HCT116 (cell line): ENCODE results near the gene BICRAL. TPM values are rescaled to one million over a fixed set of nuclear protein-coding genes. Genes with fewer than 3 reads are reported as not detected.

Experiments
- ATAC-seq: fragments of 200-7000 bp; cut with Tn5 transposase; 2 replicates; pipeline ENCODE4 v1.9.1; 2020; ENCODE audit warnings: mild to moderate bottlenecking, moderate library complexity
- BruUV-seq: library from RNA; stranded (reverse); fragments of 400-500 nt; replicated peaks from 2 replicates; lab custom pipeline; 2021; lab: Mats Ljungman, UMichigan
- CTCF ChIA-PET: fragments of 300-600 bp; sonication (Branson Sonifier 250); formaldehyde crosslinking; loops from one replicate; lab custom pipeline; 2021; ENCODE audit warnings: antibody characterized with exemption; lab: Charles Lee
- POLR2A ChIA-PET: fragments of 300-600, 350-600 bp; sonication (Branson Sonifier 250); formaldehyde crosslinking; loops from one replicate; lab custom pipeline; 2021; ENCODE audit warnings: antibody characterized with exemption; lab: Charles Lee
- RAD21 ChIA-PET, 2 experiments: fragments of 300-600 bp; sonication (Branson Sonifier 250); formaldehyde crosslinking; loops; one replicate each; lab custom pipeline; 2023; ENCODE audit warnings: low total read pairs in 2 of 2; ENCODE audit not compliant: uncharacterized antibody in 2 of 2, unreplicated experiment in 2 of 2, low non-redundant PET in 1 of 2; lab: Charles Lee
- DNase-seq: peaks from one replicate; pipeline ENCODE4 v3.0.0-alpha.2; 2010; ENCODE audit warnings: low read depth, low spot score
- H2AFZ ChIP-seq: fragments of 200-600 bp; shearing (Covaris generic), sonication (generic); 2 replicates; pipeline ENCODE4 v1.6.1; 2017; ENCODE audit warnings: low read depth, mixed run types, mixed read lengths, antibody characterized with exemption, low read length; ENCODE audit not compliant: poor library complexity, severe bottlenecking
- H3K27ac ChIP-seq: 2 replicates; pipeline ENCODE4 v1.5.1; 2012; ENCODE audit warnings: low read depth, low read length
- H3K27me3 ChIP-seq: fragments of 200-600 bp; sonication (generic); 2 replicates; pipeline ENCODE4 v1.6.1; 2016; ENCODE audit warnings: mixed run types, low read length, mixed read lengths; ENCODE audit not compliant: insufficient read depth
- H3K36me3 ChIP-seq, 2 experiments: fragments of 200-500 bp in 1 of 2; fragments of 200-600 bp in 1 of 2; sonication (Bioruptor generic) in 1 of 2; sonication (generic) in 1 of 2; 2 replicates each; pipeline versions ENCODE4 v1.5.1 to v1.6.1; 2014 to 2016; ENCODE audit warnings: low read length in 2 of 2, inconsistent platforms in 1 of 2, mixed read lengths in 1 of 2, mixed run types in 1 of 2; ENCODE audit not compliant: insufficient read depth in 2 of 2, control insufficient read depth in 1 of 2
- H3K4me1 ChIP-seq, 2 experiments: fragments of 200-600 bp in 1 of 2; sonication (generic) in 1 of 2; 2 replicates each; pipeline versions ENCODE4 v1.5.1 to v1.6.1; 2012 to 2017; ENCODE audit warnings: low read length in 2 of 2, inconsistent platforms in 1 of 2, mild to moderate bottlenecking in 1 of 2, mixed read lengths in 1 of 2, mixed run types in 1 of 2, moderate library complexity in 1 of 2; ENCODE audit not compliant: insufficient read depth in 2 of 2, control insufficient read depth in 1 of 2
- H3K4me2 ChIP-seq: fragments of 200-600 bp; sonication (generic); 2 replicates; pipeline ENCODE4 v1.6.1; 2017; ENCODE audit warnings: mixed run types, low read length, mixed read lengths
- H3K4me3 ChIP-seq, 2 experiments: fragments of 200-600 bp in 1 of 2; sonication (generic) in 1 of 2; replicated peaks in 1 of 2; 2 replicates each; pipeline ENCODE4 v1.5.1; 2011 to 2016; ENCODE audit warnings: low read length in 2 of 2, control low read depth in 1 of 2, low read depth in 1 of 2, mild to moderate bottlenecking in 1 of 2, mixed read lengths in 1 of 2, mixed run types in 1 of 2
- H3K79me2 ChIP-seq: fragments of 200-600 bp; sonication (generic); 2 replicates; pipeline ENCODE4 v1.6.1; 2017; ENCODE audit warnings: mild to moderate bottlenecking, mixed run types, low read length, moderate library complexity, mixed read lengths; ENCODE audit not compliant: insufficient read depth
- H3K9ac ChIP-seq: fragments of 200-600 bp; sonication (generic); 2 replicates; pipeline ENCODE4 v1.6.1; 2016; ENCODE audit warnings: low read length, mixed read lengths
- H3K9me2 ChIP-seq: fragments of 200-600 bp; sonication (generic), shearing (Covaris generic); 2 replicates; pipeline ENCODE4 v1.6.1; 2017; ENCODE audit warnings: mixed run types, mild to moderate bottlenecking, moderate library complexity; ENCODE audit not compliant: insufficient read depth
- H3K9me3 ChIP-seq, 2 experiments: fragments of 200-500 bp in 1 of 2; fragments of 200-600 bp in 1 of 2; sonication (Bioruptor generic) in 1 of 2; sonication (generic) in 1 of 2; 2 replicates each; pipeline ENCODE4 v1.6.1; 2014 to 2017; ENCODE audit warnings: low read length in 2 of 2, mixed read lengths in 2 of 2, inconsistent platforms in 1 of 2, low read depth in 1 of 2, mild to moderate bottlenecking in 1 of 2, mixed run types in 1 of 2, moderate library complexity in 1 of 2; ENCODE audit not compliant: control insufficient read depth in 1 of 2, insufficient read depth in 1 of 2
- H4K20me1 ChIP-seq: fragments of 200-600 bp; sonication (generic), shearing (Covaris generic); 2 replicates; pipeline ENCODE4 v1.6.1; 2017; ENCODE audit warnings: mixed run types, mild to moderate bottlenecking, moderate library complexity; ENCODE audit not compliant: insufficient read depth
- CBX3 ChIP-seq: IDR thresholded peaks from 2 replicates; pipeline ENCODE4 v1.6.1; 2012; ENCODE audit warnings: low read depth
- CEBPB ChIP-seq: IDR thresholded peaks from 2 replicates; pipeline ENCODE4 v1.6.1; 2012; ENCODE audit warnings: low read depth
- CTCF ChIP-seq, 3 experiments: fragments of 200-600 bp in 1 of 3; sonication (generic) in 1 of 3; IDR thresholded peaks in 2 of 3; conservative IDR thresholded peaks in 1 of 3; 2 replicates each; pipeline ENCODE4 v1.5.1; 2012 to 2017; ENCODE audit warnings: low read depth in 2 of 3, low read length in 2 of 3, antibody characterized with exemption in 1 of 3, borderline replicate concordance in 1 of 3, control low read depth in 1 of 3, mild to moderate bottlenecking in 1 of 3, mixed read lengths in 1 of 3, mixed run types in 1 of 3, moderate library complexity in 1 of 3; ENCODE audit not compliant: insufficient read depth in 1 of 3
- EGR1 ChIP-seq: IDR thresholded peaks from 2 replicates; pipeline ENCODE4 v1.6.1; 2012; ENCODE audit warnings: low read depth
- EZH2 ChIP-seq: fragments of 200-600 bp; sonication (generic); IDR thresholded peaks from 2 replicates; pipeline ENCODE4 v1.6.1; 2017; ENCODE audit warnings: antibody characterized with exemption, mixed run types
- FOSL1 ChIP-seq: IDR thresholded peaks from 2 replicates; pipeline ENCODE4 v1.6.1; 2012; ENCODE audit warnings: low read depth
- JUND ChIP-seq: IDR thresholded peaks from 2 replicates; pipeline ENCODE4 v1.6.1; 2012
- RAD21 ChIP-seq: IDR thresholded peaks from 2 replicates; pipeline ENCODE4 v1.6.1; 2012; ENCODE audit warnings: low read depth, mild to moderate bottlenecking
- REST ChIP-seq: IDR thresholded peaks from 2 replicates; pipeline ENCODE4 v1.6.1; 2012; ENCODE audit warnings: low read depth
- SIN3A ChIP-seq: IDR thresholded peaks from 2 replicates; pipeline ENCODE4 v1.6.1; 2012; ENCODE audit warnings: low read depth
- SP1 ChIP-seq: IDR thresholded peaks from 2 replicates; pipeline ENCODE4 v1.6.1; 2012; ENCODE audit warnings: low read depth
- SRF ChIP-seq: IDR thresholded peaks from 2 replicates; pipeline ENCODE4 v1.6.1; 2012; ENCODE audit warnings: low read depth
- YY1 ChIP-seq: IDR thresholded peaks from 2 replicates; pipeline ENCODE4 v1.6.1; 2011; ENCODE audit warnings: low read length, low read depth, moderate library complexity, mild to moderate bottlenecking; ENCODE audit not compliant: insufficient replicate concordance; ENCODE audit errors: extremely low read depth
- ZFX ChIP-seq: fragments of 450-650 bp; IDR thresholded peaks from 2 replicates; pipeline ENCODE4 v1.6.1; 2017
- ZNF274 ChIP-seq: fragments of 200-500 bp; sonication (Bioruptor generic); IDR thresholded peaks from 2 replicates; pipeline ENCODE4 v1.6.1; 2014; ENCODE audit warnings: mild to moderate bottlenecking, low read depth, low read length, inconsistent platforms
- intact Hi-C: fragments of 100-400 bp; cut with micrococcal nuclease; formaldehyde crosslinking; loops from 2 replicates; pipeline ENCODE4 v1.10.0; 2022
- total RNA-seq: library from RNA; stranded (reverse); gene quantifications from one replicate; pipeline ENCODE4 v1.2.1, GENCODE V29; 2021; ENCODE audit not compliant: unreplicated experiment

BICRAL gene
- total RNA-seq, 1 experiment from 2014 or later, result 14.9 TPM

- H3K27ac ChIP-seq, result no peak overlapping the region
- no TSS peak for BruUV-seq
- H3K79me2 ChIP-seq, result no peaks in the 10 kb centered on the region
- no peak overlapping the region for H2AFZ ChIP-seq
- no peaks in the 10 kb centered on the region for H4K20me1 ChIP-seq
- CTCF ChIA-PET, result no interaction called here
- H3K36me3 ChIP-seq, result no peaks in the 10 kb centered on the region
- no peaks in the 10 kb centered on the region for H3K9me2 ChIP-seq
- no peaks in the 10 kb centered on the region for H3K9me3 ChIP-seq
- intact Hi-C loops, result no loop called here
- POLR2A ChIA-PET, result no interaction called here
- DNase-seq, result no peak
- ATAC-seq, result no peak
- H3K4me2 ChIP-seq, result no peak overlapping the region
- no peaks in the 10 kb centered on the region for H3K4me1 ChIP-seq
- H3K9ac ChIP-seq, result no peak overlapping the region
- TF ChIP-seq SIN3A (no peak), CEBPB (no peak), SRF (no peak), CBX3 (no peak), EGR1 (no peak), ZFX (no peak), SP1 (no peak)
- RAD21 ChIA-PET, result no interaction called here
- no peak overlapping the region for H3K4me3 ChIP-seq
- no peaks in the 10 kb centered on the region for H3K27me3 ChIP-seq
Measured at GRCh38 chr6:42848700-42849099, 66.8 kb downstream of the BICRAL start.

GRCh38 chr6:42851599-42851998, 69.7 kb downstream of the BICRAL start:
- intact Hi-C loops, result no loop called here
- H3K4me3 ChIP-seq, result no peak overlapping the region
- no peak for DNase-seq
- no peak for ATAC-seq
- no peak overlapping the region for H3K9ac ChIP-seq
- peaks cover 0 to 2% of the 10 kb centered on the region in 2 experiments; a peak in 2 of 4 replicates for H3K36me3 ChIP-seq
- H4K20me1 ChIP-seq, result no peaks in the 10 kb centered on the region
- BruUV-seq, result no TSS peak
- no peaks in the 10 kb centered on the region for H3K27me3 ChIP-seq
- H3K27ac ChIP-seq, result no peak overlapping the region
- ChIA-PET POLR2A (no interaction called here), CTCF (no interaction called here), RAD21 (no interaction called here)
- H3K4me1 ChIP-seq, result no peaks in the 10 kb centered on the region
- H3K4me2 ChIP-seq, result no peak overlapping the region
- no peak overlapping the region for H2AFZ ChIP-seq
- H3K9me2 ChIP-seq, result no peaks in the 10 kb centered on the region
- H3K79me2 ChIP-seq, result no peaks in the 10 kb centered on the region
- H3K9me3 ChIP-seq, result no peaks in the 10 kb centered on the region
- TF ChIP-seq FOSL1 (no peak), RAD21 (no peak), EZH2 (no peak), ZFX (no peak), ZNF274 (no peak), REST (no peak), CTCF (IDR thresholded peaks at IDR 0.05 in 2 of 3, conservative IDR thresholded peaks at IDR 0.05 in 1 of 3; ENCODE audit: borderline replicate concordance in 1 of 3, insufficient read depth in 1 of 3, low read depth in 2 of 3, low read length in 2 of 3) (no peak), YY1 (no peak), JUND (no peak), CBX3 (no peak), SP1 (no peak)
